T follicular helper cell (primary cell): Measurements from ENCODE around the gene ISCA1.

Experiments used
- DNase-seq: peaks from one replicate; pipeline ENCODE4 v3.0.0-alpha.2; 2020; ENCODE audit warnings: low read depth

ISCA1 gene

DNA sequence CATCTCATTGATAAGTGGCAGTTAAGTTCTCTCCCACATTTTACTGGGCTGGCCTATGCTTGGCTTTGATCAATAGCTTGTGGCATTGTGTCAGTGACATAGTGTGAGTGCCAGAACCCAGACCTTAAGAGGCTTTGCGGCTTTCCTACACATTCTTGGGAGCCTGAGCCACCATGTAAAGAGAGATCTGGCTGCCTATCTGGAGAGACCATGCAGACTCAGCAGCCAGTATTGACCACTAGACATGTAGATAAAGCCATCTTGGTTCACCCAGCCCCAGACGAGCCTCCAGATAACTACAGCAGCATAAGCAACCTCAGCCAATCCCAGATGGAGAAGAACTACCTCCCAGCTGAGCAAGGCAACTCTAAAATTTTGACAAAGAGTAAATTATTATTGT lies 51.5 kb downstream of the ISCA1 start:
- no peak for DNase-seq

GRCh38 chr9:86222667-86223066 lies 59.7 kb downstream of the ISCA1 start:
- DNase-seq: no peak

GRCh38 chr9:86219606-86220005 lies 62.7 kb downstream of the ISCA1 start:
- DNase-seq: no peak

GRCh38 chr9:86217076-86217755 lies 65.1 kb downstream of the ISCA1 start:
- no peak for DNase-seq
